Mesendoderm (in vitro differentiated cells): ENCODE measurements around the gene APOBEC3B.

Source experiments
- DNase-seq: peaks from one replicate; pipeline ENCODE4 v3.0.0; 2013
- H2AK5ac ChIP-seq: 2 replicates; pipeline ENCODE4 v1.6.1; 2013; ENCODE audit warnings: low read length, inconsistent platforms
- H2BK120ac ChIP-seq: 2 replicates; pipeline ENCODE4 v1.6.1; 2013; ENCODE audit warnings: low read depth, mild to moderate bottlenecking, low read length, moderate library complexity, mixed read lengths
- H2BK15ac ChIP-seq: replicated peaks from 2 replicates; pipeline ENCODE4 v1.6.1; 2013; ENCODE audit warnings: low read depth, mild to moderate bottlenecking, moderate library complexity
- H2BK5ac ChIP-seq: 2 replicates; pipeline ENCODE4 v1.6.1; 2013; ENCODE audit warnings: low read length, inconsistent platforms
- H3K18ac ChIP-seq: 2 replicates; pipeline ENCODE4 v1.6.1; 2013; ENCODE audit warnings: mild to moderate bottlenecking, low read length, mixed read lengths
- H3K23ac ChIP-seq: one replicate; pipeline ENCODE4 v1.6.1; 2013; ENCODE audit warnings: low read length
- H3K27ac ChIP-seq: 2 replicates; pipeline ENCODE4 v1.5.1; 2013; ENCODE audit warnings: low read depth, mild to moderate bottlenecking, inconsistent platforms, low read length, moderate library complexity
- H3K27me3 ChIP-seq: 2 replicates; pipeline ENCODE4 v1.6.1; 2013; ENCODE audit warnings: low read length, control low read depth, mild to moderate bottlenecking, inconsistent platforms; ENCODE audit not compliant: insufficient read depth, poor library complexity
- H3K36me3 ChIP-seq: 2 replicates; pipeline ENCODE4 v1.6.1; 2013; ENCODE audit warnings: low read length, inconsistent platforms; ENCODE audit not compliant: control insufficient read depth, insufficient read depth
- H3K4ac ChIP-seq: one replicate; pipeline ENCODE4 v1.6.1; 2013; ENCODE audit warnings: low read depth, mild to moderate bottlenecking, low read length, moderate library complexity
- H3K4me1 ChIP-seq: 2 replicates; pipeline ENCODE4 v1.6.1; 2013; ENCODE audit warnings: low read depth, low read length, inconsistent platforms; ENCODE audit not compliant: control insufficient read depth
- H3K4me2 ChIP-seq: 2 replicates; pipeline ENCODE4 v1.6.1; 2013; ENCODE audit warnings: low read length
- H3K4me3 ChIP-seq: 2 replicates; pipeline ENCODE4 v1.5.1; 2013; ENCODE audit warnings: mild to moderate bottlenecking, low read length
- H3K56ac ChIP-seq: one replicate; pipeline ENCODE4 v1.6.1; 2013; ENCODE audit warnings: low read length
- H3K79me1 ChIP-seq: 2 replicates; pipeline ENCODE4 v1.6.1; 2013; ENCODE audit warnings: low read length, inconsistent platforms
- H3K79me2 ChIP-seq: 2 replicates; pipeline ENCODE4 v1.6.1; 2013; ENCODE audit warnings: mild to moderate bottlenecking, low read length; ENCODE audit not compliant: control insufficient read depth, insufficient read depth
- H3K9ac ChIP-seq: 2 replicates; pipeline ENCODE4 v1.6.1; 2013; ENCODE audit warnings: low read length, inconsistent platforms
- H4K5ac ChIP-seq: one replicate; pipeline ENCODE4 v1.6.1; 2013; ENCODE audit warnings: low read length
- H4K8ac ChIP-seq: one replicate; pipeline ENCODE4 v1.6.1; 2013; ENCODE audit warnings: low read depth, mild to moderate bottlenecking, control low read depth, low read length, moderate library complexity
- WGBS: extraction: QIAGEN DNeasy Blood & Tissue Kit; methylation state at CpG from one replicate; pipeline ENCODE4 v1.1.7; 2013; ENCODE audit warnings: low lambda C conversion rate, missing lambda C conversion rate; ENCODE audit not compliant: insufficient coverage; ENCODE audit errors: extremely low coverage; 5-methylcytosine and 5-hydroxymethylcytosine counted together

The APOBEC3B gene

DNA sequence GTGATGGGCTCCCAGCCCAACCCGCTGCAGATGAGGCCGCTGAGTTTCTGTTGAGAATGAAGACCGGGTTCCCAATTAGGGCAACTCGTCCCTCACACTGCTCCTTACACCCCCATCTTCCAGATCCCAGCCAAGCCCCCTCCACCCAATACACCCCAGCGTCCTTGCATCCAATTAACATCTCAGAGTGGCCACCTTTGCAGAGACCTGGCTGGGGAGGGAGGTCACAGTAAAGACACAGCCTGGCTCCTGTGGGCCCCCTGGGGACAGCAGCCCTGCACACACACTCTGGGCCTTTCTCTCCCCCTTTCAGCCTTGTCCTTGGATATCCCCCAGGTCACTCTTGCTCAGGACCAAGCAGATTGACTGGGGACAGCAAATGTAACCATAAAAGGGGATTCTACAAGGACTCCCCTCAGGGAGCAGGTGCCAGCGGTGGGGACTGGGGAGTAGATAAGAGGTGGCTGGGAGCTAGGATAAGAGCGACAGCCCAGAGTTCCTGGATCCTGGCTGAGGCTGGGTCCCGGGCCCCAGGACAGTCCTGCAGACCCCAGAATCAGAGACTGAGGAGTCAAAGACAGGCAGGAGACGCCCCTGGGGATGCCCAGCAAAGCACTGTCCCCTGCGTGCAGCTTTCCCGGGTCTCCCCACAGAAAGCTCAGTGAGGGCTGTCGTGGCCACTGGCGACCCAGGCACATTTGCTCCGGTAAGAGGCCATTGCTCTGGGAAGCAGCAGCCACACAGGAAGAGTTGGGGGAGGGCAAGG is 16.4 kb upstream of the APOBEC3B start:
- no peak overlapping the region for H2BK5ac ChIP-seq
- H3K4me3 ChIP-seq = no peak overlapping the region
- no peaks in the 10 kb centered on the region for H3K79me1 ChIP-seq
- H3K36me3 ChIP-seq = no peaks in the 10 kb centered on the region
- no peak overlapping the region for H3K27ac ChIP-seq
- no CpG with 5 or more reads among the region's 14 CpGs for WGBS
- H2BK15ac ChIP-seq = no peak overlapping the region
- H2BK120ac ChIP-seq = no peak overlapping the region
- H4K8ac ChIP-seq = no peak overlapping the region
- no peak overlapping the region for H3K23ac ChIP-seq
- H4K5ac ChIP-seq = no peak overlapping the region
- no peak for DNase-seq
- H3K4me2 ChIP-seq = no peak overlapping the region
- no peak overlapping the region for H2AK5ac ChIP-seq
- no peak overlapping the region for H3K9ac ChIP-seq
- H3K56ac ChIP-seq = no peak overlapping the region
- H3K18ac ChIP-seq = no peak overlapping the region
- no peaks in the 10 kb centered on the region for H3K79me2 ChIP-seq
- no peaks in the 10 kb centered on the region for H3K27me3 ChIP-seq
- no peaks in the 10 kb centered on the region for H3K4me1 ChIP-seq
- no peak overlapping the region for H3K4ac ChIP-seq

DNA sequence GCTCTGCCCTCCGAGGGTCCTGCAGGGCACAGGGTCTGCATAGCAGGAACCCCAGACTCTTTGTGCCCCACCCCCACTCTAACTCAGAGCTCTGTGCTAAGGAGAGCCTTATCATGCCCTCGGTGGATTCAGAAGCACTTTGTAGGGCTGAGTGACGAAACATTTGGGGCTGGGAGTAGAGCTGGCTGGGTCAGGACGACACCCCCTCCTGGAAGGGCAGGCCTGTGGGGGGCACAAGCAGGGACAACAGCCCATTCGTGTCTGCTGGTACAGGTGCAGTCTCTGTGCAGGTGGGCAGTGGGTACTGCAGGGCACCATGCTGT is 15.8 kb upstream of the APOBEC3B start:
- Histone ChIP-seq H2BK5ac (no peak overlapping the region), H3K27me3 (no peaks in the 10 kb centered on the region), H4K8ac (no peak overlapping the region), H3K4me3 (no peak overlapping the region), H3K36me3 (no peaks in the 10 kb centered on the region), H3K4me1 (no peaks in the 10 kb centered on the region), H3K79me2 (no peaks in the 10 kb centered on the region), H3K27ac (no peak overlapping the region), H3K56ac (no peak overlapping the region), H3K4me2 (no peak overlapping the region), H2BK120ac (no peak overlapping the region), H3K4ac (no peak overlapping the region), H2AK5ac (no peak overlapping the region), H3K18ac (no peak overlapping the region), H3K23ac (no peak overlapping the region), H2BK15ac (no peak overlapping the region), H3K9ac (no peak overlapping the region), H4K5ac (no peak overlapping the region), H3K79me1 (no peaks in the 10 kb centered on the region)
- WGBS = no CpG with 5 or more reads among the region's 5 CpGs
- DNase-seq = no peak

DNA sequence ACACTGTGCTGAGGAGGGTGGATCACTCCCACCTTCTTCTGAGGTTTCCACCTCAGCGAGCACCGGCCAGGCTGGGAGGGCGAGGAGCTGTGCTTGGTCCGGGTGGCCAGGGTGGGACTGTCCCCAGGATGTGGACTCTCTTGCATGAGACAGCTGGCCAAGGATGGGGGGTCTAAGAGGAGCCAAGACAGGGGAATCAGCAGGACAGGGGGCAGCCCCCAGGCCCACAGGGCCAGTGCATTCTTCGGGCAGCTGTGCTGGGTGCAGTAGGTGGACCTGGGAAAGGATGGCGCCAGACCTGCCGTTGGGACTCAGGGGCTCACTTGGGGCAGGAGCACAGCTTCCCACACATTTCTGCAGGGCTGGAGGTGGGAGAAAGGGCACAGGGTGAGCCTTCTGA is 15.2 kb upstream of the APOBEC3B start:
- Histone ChIP-seq H3K23ac (no peak overlapping the region), H4K5ac (no peak overlapping the region), H3K79me1 (no peaks in the 10 kb centered on the region), H3K18ac (no peak overlapping the region), H3K36me3 (no peaks in the 10 kb centered on the region), H3K4me3 (no peak overlapping the region), H3K4me1 (no peaks in the 10 kb centered on the region), H2AK5ac (no peak overlapping the region), H3K79me2 (no peaks in the 10 kb centered on the region), H3K27me3 (no peaks in the 10 kb centered on the region), H3K9ac (no peak overlapping the region), H3K56ac (no peak overlapping the region), H2BK15ac (no peak overlapping the region), H4K8ac (no peak overlapping the region), H3K4ac (no peak overlapping the region), H3K27ac (no peak overlapping the region), H2BK120ac (no peak overlapping the region), H2BK5ac (no peak overlapping the region), H3K4me2 (no peak overlapping the region)
- no CpG with 5 or more reads among the region's 7 CpGs for WGBS
- DNase-seq = no peak

DNA sequence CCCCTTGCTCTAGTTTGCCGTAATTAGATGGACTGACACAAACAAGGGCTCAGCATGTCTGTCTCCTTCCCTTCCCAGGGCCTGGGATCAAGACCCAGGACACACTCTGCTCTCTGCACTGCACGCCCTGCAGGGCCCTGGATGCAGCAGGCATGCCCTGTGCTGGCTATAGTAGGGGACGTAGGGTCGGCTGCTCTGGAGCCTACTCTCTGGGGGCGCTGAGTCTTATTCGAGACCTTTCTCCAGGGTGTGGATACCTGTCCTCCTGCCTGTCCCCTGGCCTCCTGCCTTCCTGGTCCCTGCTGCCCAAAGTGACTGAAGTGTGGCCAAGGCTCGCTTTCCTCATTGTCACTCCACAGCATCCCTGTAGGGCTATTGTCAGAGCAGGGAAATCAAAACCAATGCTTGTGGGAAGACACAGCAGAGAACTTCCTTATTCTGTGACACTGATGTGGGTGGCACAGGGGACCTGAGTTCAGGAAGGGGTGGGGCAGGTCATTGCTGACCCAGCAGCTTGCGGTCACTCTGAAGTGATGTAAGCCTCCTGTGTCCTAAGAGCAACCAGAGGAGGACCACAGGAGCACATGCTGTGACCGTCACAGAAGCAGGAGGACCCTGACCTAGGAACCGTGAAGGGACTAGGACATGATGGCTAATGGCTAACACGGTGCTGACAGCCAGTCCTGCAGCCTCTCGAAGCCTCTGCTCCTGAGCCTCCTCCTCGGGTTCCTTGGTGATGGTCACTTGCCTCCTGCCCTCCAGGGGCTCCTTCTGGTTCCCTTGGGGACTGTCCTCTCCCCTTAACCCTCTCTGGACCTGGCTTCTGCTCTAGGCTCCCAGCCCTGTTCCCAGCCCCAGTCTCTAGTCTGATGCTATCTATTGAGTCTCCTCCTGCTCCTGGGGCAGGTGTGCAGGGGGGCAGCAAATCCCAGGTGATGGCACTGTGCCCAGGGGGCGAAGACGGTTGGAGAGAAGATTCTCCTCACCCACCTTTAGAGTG is 14.4 kb upstream of the APOBEC3B start:
- Histone ChIP-seq H2BK15ac (no peak overlapping the region), H3K27me3 (no peaks in the 10 kb centered on the region), H4K5ac (no peak overlapping the region), H4K8ac (no peak overlapping the region), H2AK5ac (no peak overlapping the region), H3K79me2 (no peaks in the 10 kb centered on the region), H3K23ac (no peak overlapping the region), H3K4me3 (no peak overlapping the region), H3K4me1 (no peaks in the 10 kb centered on the region), H3K4me2 (no peak overlapping the region), H3K4ac (no peak overlapping the region), H3K56ac (no peak overlapping the region), H3K79me1 (no peaks in the 10 kb centered on the region), H3K27ac (no peak overlapping the region), H2BK5ac (no peak overlapping the region), H3K18ac (no peak overlapping the region), H3K9ac (no peak overlapping the region), H3K36me3 (no peaks in the 10 kb centered on the region), H2BK120ac (no peak overlapping the region)
- DNase-seq = no peak
- WGBS = no CpG with 5 or more reads among the region's 15 CpGs

DNA sequence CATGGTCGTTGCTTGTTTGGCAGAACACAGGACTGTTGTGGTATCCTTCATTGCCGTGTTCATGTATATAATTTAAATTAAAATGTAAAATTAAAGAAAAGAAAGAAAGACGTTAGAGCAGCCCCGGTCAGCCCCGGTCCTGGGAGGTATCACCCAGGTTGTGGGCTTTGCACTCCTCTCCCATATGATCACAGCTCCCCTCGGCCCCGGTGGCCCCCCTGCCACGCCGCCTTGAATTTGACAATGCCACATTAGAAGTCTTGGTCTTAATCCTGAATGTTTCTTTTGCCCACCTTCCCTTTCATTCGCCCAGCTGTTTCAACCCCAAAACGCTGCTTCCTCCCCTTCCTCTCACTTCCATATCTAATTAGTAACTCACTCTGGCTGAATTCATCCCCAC is 13.3 kb upstream of the APOBEC3B start:
- Histone ChIP-seq H3K36me3 (no peaks in the 10 kb centered on the region), H4K5ac (no peak overlapping the region), H3K4ac (no peak overlapping the region), H2BK15ac (no peak overlapping the region), H3K4me1 (no peaks in the 10 kb centered on the region), H2BK5ac (no peak overlapping the region), H2AK5ac (no peak overlapping the region), H3K4me2 (no peak overlapping the region), H3K56ac (no peak overlapping the region), H2BK120ac (no peak overlapping the region), H3K79me2 (no peaks in the 10 kb centered on the region), H4K8ac (no peak overlapping the region), H3K23ac (no peak overlapping the region), H3K9ac (no peak overlapping the region), H3K79me1 (no peaks in the 10 kb centered on the region), H3K27ac (no peak overlapping the region), H3K18ac (no peak overlapping the region), H3K4me3 (no peak overlapping the region), H3K27me3 (no peaks in the 10 kb centered on the region)
- WGBS = no CpG with 5 or more reads among the region's 11 CpGs
- DNase-seq = no peak
